ENCODE data around the gene RGL3.
"Not testable (repeated sequence)": the region's sequence is repeated elsewhere in the genome, so short reads cannot be mapped to it uniquely, and the experiment has no call there.

Gene RGL3

GRCh38 chr19:11382898-11383705 lies 36.0 kb downstream of the RGL3 start:
- peak; percentile 36 for DNase-seq (ENCODE audit: low spot score)

- peak; percentile 98 for DNase-seq (ENCODE audit: low spot score)
Observed at GRCh38 chr19:11380653-11381537, 38.2 kb downstream of the RGL3 start.

DNA sequence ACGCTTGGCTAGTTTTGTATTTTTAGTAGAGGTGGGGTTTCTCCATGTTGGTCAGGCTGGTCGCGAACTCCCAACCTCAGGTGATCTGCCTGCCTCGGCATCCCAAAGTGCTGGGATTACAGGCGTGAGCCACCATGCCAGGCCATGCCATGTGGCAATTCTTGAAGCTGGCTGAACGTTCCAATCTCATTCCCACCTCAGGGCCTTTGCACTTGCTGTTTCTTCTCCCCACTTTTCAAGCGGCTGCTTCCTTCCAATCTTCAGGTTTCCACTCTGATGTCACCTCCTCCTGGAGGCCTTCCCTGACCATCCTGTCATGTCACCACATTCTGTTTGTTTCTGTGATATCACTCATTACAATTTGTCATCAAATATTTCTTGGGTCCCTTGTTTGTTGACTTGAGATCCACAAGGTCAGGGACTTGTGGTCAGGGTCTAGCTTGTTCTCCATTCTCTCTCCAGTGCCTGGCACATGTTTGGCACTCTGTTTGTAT lies 39.2 kb downstream of the RGL3 start:
- DNase-seq (ENCODE audit: low spot score): no peak

DNA sequence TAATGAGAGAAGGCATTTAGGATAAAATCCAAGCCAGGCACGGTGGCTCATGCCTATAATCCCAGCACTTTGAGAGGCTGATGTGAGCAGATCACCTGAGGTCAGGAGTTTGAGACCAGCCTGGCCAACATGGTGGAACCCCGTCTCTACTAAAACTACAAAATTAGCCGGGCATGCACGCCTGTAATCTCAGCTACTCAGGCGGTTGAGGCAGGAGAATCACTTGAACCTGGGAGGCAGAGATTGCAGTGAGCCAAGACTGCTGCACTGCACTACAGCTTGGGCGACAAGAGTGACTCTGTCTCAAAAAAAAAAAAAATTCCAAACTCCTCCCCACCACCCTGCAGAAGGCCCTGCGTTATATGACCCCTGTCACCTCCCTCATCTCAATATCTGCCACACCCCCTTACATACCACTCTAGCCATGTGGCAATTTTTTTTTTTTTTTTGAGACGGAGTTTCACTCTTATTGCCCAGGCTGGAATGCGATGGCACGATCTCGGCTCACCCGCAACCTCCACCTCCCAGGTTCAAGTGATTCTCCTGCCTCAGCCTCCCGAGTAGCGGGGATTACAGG lies 39.8 kb downstream of the RGL3 start:
- DNase-seq (ENCODE audit: low spot score): not testable (repeated sequence)

DNA sequence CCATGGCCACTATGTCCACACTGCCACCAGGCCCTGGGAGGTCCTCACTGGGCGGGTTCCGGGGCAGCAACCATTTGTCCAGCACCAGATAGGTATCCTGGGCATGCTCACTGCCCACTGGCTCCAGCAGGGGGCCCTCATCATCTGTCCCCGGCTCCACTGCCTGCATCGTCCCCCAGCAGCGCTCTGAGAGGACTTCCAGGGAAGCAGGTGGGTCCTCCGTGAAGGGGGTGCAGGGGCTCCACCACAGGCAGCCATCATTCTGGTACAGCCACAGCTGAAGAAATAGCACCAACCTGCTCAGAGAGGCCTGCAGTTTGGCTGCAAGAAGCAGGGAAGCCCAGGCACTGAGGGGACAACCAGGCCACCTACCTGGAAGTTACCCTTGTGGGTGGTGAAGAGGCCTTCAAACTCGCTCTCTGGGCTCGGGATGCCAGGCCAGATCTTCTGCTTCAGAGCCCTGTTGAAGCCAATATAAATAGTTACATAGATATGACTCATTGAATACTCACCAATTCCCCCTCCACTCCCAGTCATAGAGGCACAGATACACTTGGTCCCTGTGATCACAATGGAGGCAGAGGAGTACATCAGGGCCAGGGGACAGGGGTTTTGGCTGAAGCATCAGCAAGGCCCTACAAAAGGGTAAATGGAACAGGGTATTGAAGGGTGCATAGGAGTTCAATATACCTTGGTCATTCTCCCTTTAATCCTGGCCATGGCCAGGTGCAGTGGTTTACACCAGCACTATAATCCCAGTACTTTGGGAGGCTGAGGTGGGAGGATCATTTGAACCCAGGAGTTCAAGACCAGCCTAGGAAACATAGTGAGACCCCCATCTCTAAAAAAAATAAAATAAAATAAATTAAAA lies 40.6 kb downstream of the RGL3 start:
- peak; percentile 66 for DNase-seq (ENCODE audit: low spot score)

GRCh38 chr19:11377756-11378155 lies 41.4 kb downstream of the RGL3 start:
- no peak for DNase-seq (ENCODE audit: low spot score)

GRCh38 chr19:11377237-11377636 lies 41.9 kb downstream of the RGL3 start:
- DNase-seq (ENCODE audit: low spot score): peak; percentile 35

- DNase-seq (ENCODE audit: low spot score): no peak
Observed at GRCh38 chr19:11375143-11375948, 43.8 kb downstream of the RGL3 start.

DNA sequence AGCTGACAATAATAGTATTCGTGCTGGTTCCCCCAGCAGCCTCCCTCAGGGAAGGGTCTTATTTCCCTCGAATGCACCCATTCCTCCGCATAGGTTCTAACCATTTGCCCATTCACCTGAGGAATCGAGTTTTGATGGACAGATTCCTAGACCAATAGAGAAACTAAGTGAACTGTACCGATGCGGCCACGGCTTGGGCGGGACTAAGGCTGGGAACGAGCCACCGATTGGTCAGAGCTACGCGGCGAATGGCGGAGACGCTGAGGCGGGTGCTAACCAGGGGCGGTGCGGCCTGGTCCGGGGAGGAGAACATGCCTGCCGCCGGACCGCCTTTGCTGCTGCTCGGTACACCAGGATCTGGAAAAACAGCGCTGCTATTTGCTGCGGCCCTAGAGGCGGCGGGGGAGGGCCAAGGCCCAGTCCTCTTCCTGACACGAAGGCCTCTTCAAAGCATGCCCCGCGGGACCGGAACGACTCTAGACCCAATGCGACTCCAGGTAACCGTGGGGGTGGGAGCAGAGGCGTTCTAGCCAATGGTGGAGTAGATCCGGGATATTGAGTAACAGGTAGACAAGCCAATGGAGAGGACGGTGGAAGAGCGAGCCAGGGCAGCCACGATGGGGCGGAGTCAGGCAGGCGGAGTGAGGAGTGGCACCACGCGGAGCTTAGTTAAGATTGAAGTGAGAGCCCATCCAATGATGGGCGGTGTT lies 44.5 kb downstream of the RGL3 start, which contains the start of gene SWSAP1:
Gene SWSAP1, plus strand, starts transcription at position 234 of the 710 bp plus-strand sequence. Its CDS starts 15 bp downstream, at position 249.
- DNase-seq (ENCODE audit: low spot score): peak; percentile 99

DNA sequence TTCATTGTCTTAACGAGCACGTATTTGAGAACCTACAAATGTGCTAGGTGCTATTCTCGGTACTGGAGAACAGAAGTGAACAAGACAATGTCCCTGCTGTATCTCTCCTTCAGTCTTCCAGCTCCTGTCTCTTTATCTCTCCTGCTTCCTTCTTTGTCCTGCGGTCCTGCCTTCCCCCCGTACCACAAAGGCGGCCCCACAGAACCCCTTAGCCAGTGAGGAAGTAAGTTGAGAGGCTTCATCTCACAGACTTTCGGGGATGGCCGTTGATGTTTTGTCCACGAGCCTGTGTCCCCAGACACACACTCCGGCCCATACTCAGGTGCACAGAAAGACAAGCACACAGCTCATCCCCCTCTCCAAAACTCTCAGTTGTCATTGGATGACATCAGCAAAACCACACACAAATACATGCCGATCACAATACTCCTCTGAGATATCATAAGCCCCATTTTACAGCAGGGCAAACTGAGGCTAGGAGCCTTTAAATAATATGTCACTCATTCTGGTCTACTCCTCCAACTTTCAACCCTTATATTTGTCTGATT lies 45.2 kb downstream of the RGL3 start:
- DNase-seq (ENCODE audit: low spot score): no peak

GRCh38 chr19:11373166-11373884 lies 45.8 kb downstream of the RGL3 start:
- DNase-seq (ENCODE audit: low spot score): no peak

- DNase-seq (ENCODE audit: low spot score): no peak
Observed at GRCh38 chr19:11370744-11371143, 48.4 kb downstream of the RGL3 start.

DNA sequence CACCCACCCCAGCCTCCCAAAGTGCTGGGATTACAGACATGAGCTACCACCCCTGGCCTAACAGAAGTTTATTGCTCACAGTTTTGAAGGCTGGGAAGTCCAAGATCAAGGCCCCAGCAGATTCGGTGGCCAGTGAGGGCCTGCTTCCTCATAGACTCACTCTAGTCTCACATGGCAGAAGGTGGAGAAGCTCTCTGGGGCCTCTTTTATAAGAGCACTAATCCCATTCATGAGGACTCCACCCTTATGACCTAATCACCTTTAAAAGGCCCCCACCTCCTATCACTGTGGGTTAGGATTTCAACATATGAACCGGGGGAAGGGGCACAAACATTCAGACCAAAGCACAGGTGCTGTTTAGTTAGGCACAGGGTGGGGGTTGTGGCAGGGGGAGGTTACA lies 51.6 kb downstream of the RGL3 start:
- no peak for DNase-seq (ENCODE audit: low spot score)

DNA sequence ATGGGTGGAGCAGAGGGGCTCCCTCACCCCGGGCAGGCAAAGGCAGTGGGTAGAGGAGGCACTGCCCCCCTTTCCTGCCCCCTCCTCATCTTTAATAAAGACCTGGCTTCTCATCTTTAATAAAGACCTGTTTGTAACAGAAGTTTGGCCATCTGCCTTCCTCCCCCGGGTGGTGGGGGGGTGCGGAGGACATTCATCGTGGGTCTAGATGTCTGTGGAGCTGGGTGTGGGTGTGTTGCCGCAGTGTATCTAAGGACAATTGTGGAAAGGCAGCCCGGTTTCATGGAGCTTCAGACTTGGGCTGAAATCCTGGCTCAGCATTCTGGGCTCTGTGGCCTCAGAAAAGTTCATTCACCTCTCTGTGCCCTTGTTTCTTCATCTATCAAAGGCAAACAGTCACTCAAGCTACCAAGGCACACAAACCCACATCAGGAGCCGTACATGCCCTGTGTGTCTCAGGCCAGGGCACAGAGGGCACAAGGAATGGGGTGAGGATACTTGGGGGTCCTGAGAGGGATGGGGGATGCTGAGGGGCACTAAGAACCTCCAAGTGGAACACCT lies 53.5 kb downstream of the RGL3 start:
- no peak for DNase-seq (ENCODE audit: low spot score)

DNA sequence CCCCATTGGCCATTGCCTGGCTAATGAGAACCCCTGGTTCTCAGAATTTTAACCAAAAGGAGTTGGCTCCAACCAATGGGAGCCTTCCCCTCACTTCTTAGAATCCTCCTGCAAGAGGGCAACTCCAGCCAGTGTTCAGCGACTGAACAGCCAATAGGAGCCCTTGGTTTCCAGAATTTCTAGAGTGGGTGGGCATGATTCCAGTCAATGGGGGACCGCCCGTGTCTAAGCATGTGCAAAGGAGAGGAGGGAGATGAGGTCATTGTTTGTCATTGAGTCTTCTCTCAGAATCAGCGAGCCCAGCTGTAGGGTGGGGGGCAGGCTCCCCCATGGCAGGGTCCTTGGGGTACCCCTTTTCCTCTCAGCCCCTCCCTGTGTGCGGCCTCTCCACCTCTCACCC lies 54.2 kb downstream of the RGL3 start:
- no peak for DNase-seq (ENCODE audit: low spot score)

- DNase-seq (ENCODE audit: low spot score): no peak
Observed at GRCh38 chr19:11364296-11364904, 54.7 kb downstream of the RGL3 start.

GRCh38 chr19:11363881-11364280 lies 55.2 kb downstream of the RGL3 start:
- no peak for DNase-seq (ENCODE audit: low spot score)

All from kidney capillary endothelial cell (primary cell).